Measurements from ENCODE around the gene ZMAT5. TPM values are rescaled to one million over a fixed set of nuclear protein-coding genes. Genes with fewer than 3 reads are reported as not detected.
A peak's percentile ranks its signal among the peaks of the same experiment; 100 is the strongest.

Gene ZMAT5
- total RNA-seq, 1 donor from 2014 or later = 14.1 TPM

- DNase-seq (ENCODE audit: low read depth in 2 of 2) = no peak
Observed at GRCh38 chr22:29710922-29711593, 55.7 kb downstream of the ZMAT5 start.

- DNase-seq (ENCODE audit: low read depth in 2 of 2) = no peak
Observed at GRCh38 chr22:29710193-29710592, 56.6 kb downstream of the ZMAT5 start.

GRCh38 chr22:29707471-29707870 is 59.3 kb downstream of the ZMAT5 start:
- DNase-seq (ENCODE audit: low read depth in 2 of 2) = no peak

- DNase-seq (ENCODE audit: low read depth in 2 of 2) = no peak
Observed at GRCh38 chr22:29707010-29707409, 59.8 kb downstream of the ZMAT5 start.

GRCh38 chr22:29706486-29706885 is 60.3 kb downstream of the ZMAT5 start:
- DNase-seq (ENCODE audit: low read depth in 2 of 2) = no peak

GRCh38 chr22:29705651-29706050 is 61.2 kb downstream of the ZMAT5 start:
- no peak for DNase-seq (ENCODE audit: low read depth in 2 of 2)

GRCh38 chr22:29704528-29705285 is 62.1 kb downstream of the ZMAT5 start:
- peak in 1 of 2 donors; percentile 8 for DNase-seq (ENCODE audit: low read depth in 2 of 2)

GRCh38 chr22:29703569-29704195 is 63.1 kb downstream of the ZMAT5 start:
- no peak for DNase-seq (ENCODE audit: low read depth in 2 of 2)

GRCh38 chr22:29702931-29703501 is 63.8 kb downstream of the ZMAT5 start:
- no peak for DNase-seq (ENCODE audit: low read depth in 2 of 2)

- no peak for DNase-seq (ENCODE audit: low read depth in 2 of 2)
Observed at GRCh38 chr22:29702000-29702930, 64.5 kb downstream of the ZMAT5 start.

GRCh38 chr22:29701155-29701999 is 65.4 kb downstream of the ZMAT5 start:
- peak; percentile 17 to 32 for DNase-seq (ENCODE audit: low read depth in 2 of 2)

GRCh38 chr22:29700900-29701154 is 66.0 kb downstream of the ZMAT5 start:
- DNase-seq (ENCODE audit: low read depth in 2 of 2) = no peak

GRCh38 chr22:29700206-29700899 is 66.5 kb downstream of the ZMAT5 start:
- DNase-seq (ENCODE audit: low read depth in 2 of 2) = no peak

GRCh38 chr22:29697853-29698598 is 68.8 kb downstream of the ZMAT5 start:
- no peak for DNase-seq (ENCODE audit: low read depth in 2 of 2)

GRCh38 chr22:29695129-29695926 is 71.5 kb downstream of the ZMAT5 start:
- DNase-seq (ENCODE audit: low read depth in 2 of 2) = no peak

GRCh38 chr22:29693671-29694070 is 73.1 kb downstream of the ZMAT5 start:
- no peak for DNase-seq (ENCODE audit: low read depth in 2 of 2)

- DNase-seq (ENCODE audit: low read depth in 2 of 2) = no peak
Observed at GRCh38 chr22:29693161-29693560, 73.6 kb downstream of the ZMAT5 start.

- DNase-seq (ENCODE audit: low read depth in 2 of 2) = no peak
Observed at GRCh38 chr22:29692327-29692640, 74.5 kb downstream of the ZMAT5 start.
